NT2/D1 (cell line): ENCODE results near the gene RPE.

Experiments
- DNase-seq: peaks from one replicate; pipeline ENCODE4 v3.0.0-alpha.2; 2011; ENCODE audit warnings: low read depth, low spot score
- H3K27me3 ChIP-seq: 2 replicates; pipeline ENCODE4 v1.6.0; 2011; ENCODE audit warnings: mild to moderate bottlenecking; ENCODE audit not compliant: insufficient read length, insufficient read depth
- H3K36me3 ChIP-seq: 2 replicates; pipeline ENCODE4 v1.6.1; 2011; ENCODE audit warnings: mild to moderate bottlenecking, low read length, mixed read lengths; ENCODE audit not compliant: insufficient read depth, insufficient read length
- H3K4me1 ChIP-seq: 2 replicates; pipeline ENCODE4 v1.5.1; 2011; ENCODE audit not compliant: insufficient read depth, insufficient read length
- H3K4me3 ChIP-seq: 2 replicates; pipeline ENCODE4 v1.5.1; 2011; ENCODE audit warnings: low read depth; ENCODE audit not compliant: insufficient read length
- H3K9ac ChIP-seq: 2 replicates; pipeline ENCODE4 v1.6.0; 2011; ENCODE audit warnings: low read depth; ENCODE audit not compliant: insufficient read length
- H3K9me3 ChIP-seq: 2 replicates; pipeline ENCODE4 v1.5.1; 2011; ENCODE audit warnings: mild to moderate bottlenecking, low read length; ENCODE audit not compliant: insufficient read depth
- SUZ12 ChIP-seq: IDR thresholded peaks from 2 replicates; pipeline ENCODE4 v1.6.1; 2011; ENCODE audit not compliant: insufficient read length, insufficient read depth; ENCODE audit errors: extremely low read depth
- YY1 ChIP-seq: IDR thresholded peaks from 2 replicates; pipeline ENCODE4 v1.6.1; 2011; ENCODE audit not compliant: insufficient read length, insufficient read depth
- ZNF274 ChIP-seq: IDR thresholded peaks from 2 replicates; pipeline ENCODE4 v1.6.1; 2011; ENCODE audit warnings: mild to moderate bottlenecking, low read depth, low read length

Gene RPE

GRCh38 chr2:210002158-210003157, at the start of gene RPE:
RPE (plus strand) TSS chr2:210002638; CDS start chr2:210002662, 24 bp downstream.
- H3K9ac ChIP-seq = peak within 1 kb of the TSS; percentile 97
- TF ChIP-seq YY1 (no peak), ZNF274 (no peak), SUZ12 (no peak)
- H3K27me3 ChIP-seq = no peaks in the 10 kb centered on the region
- DNase-seq = peak; percentile 94
- H3K36me3 ChIP-seq = peaks cover 36% of the 10 kb centered on the region
- H3K4me1 ChIP-seq = no peaks in the 10 kb centered on the region
- H3K4me3 ChIP-seq = peak within 1 kb of the TSS; percentile 97
- H3K9me3 ChIP-seq = no peaks in the 10 kb centered on the region

- Histone ChIP-seq H3K4me3 (no peak overlapping the region), H3K4me1 (no peaks in the 10 kb centered on the region), H3K36me3 (no peaks in the 10 kb centered on the region), H3K9ac (no peak overlapping the region), H3K9me3 (0 out of 2 replicates have a peak, but pooled peaks cover 3% of the 10 kb centered on the region), H3K27me3 (peaks cover 12% of the 10 kb centered on the region)
- DNase-seq = no peak
- no peak for TF ChIP-seq YY1
- no peak for TF ChIP-seq ZNF274
- TF ChIP-seq SUZ12 = no peak
Measured at GRCh38 chr2:209956271-209956670, 46.2 kb upstream of the RPE start.

GRCh38 chr2:209958016-209958415, 44.4 kb upstream of the RPE start:
- DNase-seq = no peak
- no peak overlapping the region for H3K9ac ChIP-seq
- TF ChIP-seq YY1 (no peak), SUZ12 (no peak), ZNF274 (no peak)
- no peak overlapping the region for H3K4me3 ChIP-seq
- peaks cover 12% of the 10 kb centered on the region for H3K27me3 ChIP-seq
- no peaks in the 10 kb centered on the region for H3K4me1 ChIP-seq
- no peaks in the 10 kb centered on the region for H3K9me3 ChIP-seq
- no peaks in the 10 kb centered on the region for H3K36me3 ChIP-seq

- H3K27me3 ChIP-seq = peaks cover 12% of the 10 kb centered on the region
- no peaks in the 10 kb centered on the region for H3K4me1 ChIP-seq
- DNase-seq = peak; percentile 15
- H3K9me3 ChIP-seq = no peaks in the 10 kb centered on the region
- no peak overlapping the region for H3K9ac ChIP-seq
- TF ChIP-seq SUZ12 (no peak), ZNF274 (no peak)
- no peaks in the 10 kb centered on the region for H3K36me3 ChIP-seq
- no peak overlapping the region for H3K4me3 ChIP-seq
Measured at GRCh38 chr2:209960045-209960444, 42.4 kb upstream of the RPE start.

- TF ChIP-seq ZNF274 (no peak), YY1 (no peak), SUZ12 (no peak)
- peak; percentile 94 for DNase-seq
- no peaks in the 10 kb centered on the region for H3K4me1 ChIP-seq
- H3K9ac ChIP-seq = no peak overlapping the region
- no peaks in the 10 kb centered on the region for H3K9me3 ChIP-seq
- H3K36me3 ChIP-seq = no peaks in the 10 kb centered on the region
- peaks cover 12% of the 10 kb centered on the region for H3K27me3 ChIP-seq
- H3K4me3 ChIP-seq = no peak overlapping the region
Measured at GRCh38 chr2:209960676-209961630, 41.5 kb upstream of the RPE start.

GRCh38 chr2:209965723-209966122, 36.7 kb upstream of the RPE start:
- Histone ChIP-seq H3K4me1 (no peaks in the 10 kb centered on the region), H3K27me3 (no peaks in the 10 kb centered on the region), H3K9me3 (no peaks in the 10 kb centered on the region), H3K4me3 (no peak overlapping the region), H3K9ac (no peak overlapping the region), H3K36me3 (no peaks in the 10 kb centered on the region)
- DNase-seq = no peak
- TF ChIP-seq SUZ12 = no peak
- no peak for TF ChIP-seq ZNF274
- no peak for TF ChIP-seq YY1

- Histone ChIP-seq H3K4me1 (no peaks in the 10 kb centered on the region), H3K27me3 (no peaks in the 10 kb centered on the region), H3K4me3 (no peak overlapping the region), H3K9me3 (no peaks in the 10 kb centered on the region), H3K36me3 (no peaks in the 10 kb centered on the region), H3K9ac (no peak overlapping the region)
- TF ChIP-seq ZNF274 (no peak), SUZ12 (no peak), YY1 (no peak)
- DNase-seq = no peak
Measured at GRCh38 chr2:209969692-209970091, 32.7 kb upstream of the RPE start.
